ENCODE results near the gene HSCB. TPM values are rescaled to one million over a fixed set of nuclear protein-coding genes. Genes with fewer than 3 reads are reported as not detected.
"Not testable (repeated sequence)": the region's sequence is repeated elsewhere in the genome, so short reads cannot be mapped to it uniquely, and the experiment has no call there.

HSCB gene
- total RNA-seq, 4 donors from 2014 or later = 14.4 to 24.9 (median 16.3) TPM

- H3K9me3 ChIP-seq = no peaks in the 10 kb centered on the region
- no peaks in the 10 kb centered on the region for H3K27me3 ChIP-seq
- peaks cover 0 to 30% (median 18%) of the 10 kb centered on the region in 3 donors for H3K36me3 ChIP-seq
- H3K4me1 ChIP-seq = peaks cover 3 to 33% (median 7%) of the 10 kb centered on the region in 3 donors
- peak overlapping the region; percentile 68 to 100 (median 92) for H3K4me3 ChIP-seq
- peak overlapping the region; percentile 39 to 100 (median 73) for H3K27ac ChIP-seq
- intact Hi-C loops (cut with DNase I) = no loop called here
- 5 to 10% methylated on average over 10 to 18 of the region's 18 CpGs for WGBS, 2 donors
- no peak for DNase-seq
- TF ChIP-seq POLR2A (IDR thresholded peaks at IDR 0.05) (no peak), CTCF (IDR thresholded peaks at IDR 0.05) (peak in 1 of 6 experiments; percentile 13)
These were observed 547 bp upstream of the HSCB start for GRCh38 chr22:28741200-28741784.

- 2 to 4% methylated on average over 10 of the region's 10 CpGs for WGBS, 2 donors
- peak overlapping the region; percentile 68 to 100 (median 92) for H3K4me3 ChIP-seq
- TF ChIP-seq POLR2A (IDR thresholded peaks at IDR 0.05) (no peak), CTCF (IDR thresholded peaks at IDR 0.05) (no peak)
- peaks cover 3 to 33% (median 7%) of the 10 kb centered on the region in 3 donors for H3K4me1 ChIP-seq
- peak overlapping the region; percentile 92 to 100 (median 98) for H3K27ac ChIP-seq
- H3K27me3 ChIP-seq = no peaks in the 10 kb centered on the region
- no peak for DNase-seq
- intact Hi-C loops (cut with DNase I) = no loop called here
- H3K9me3 ChIP-seq = no peaks in the 10 kb centered on the region
- peaks cover 0 to 42% (median 23%) of the 10 kb centered on the region in 3 donors for H3K36me3 ChIP-seq
These were observed 723 bp downstream of the HSCB start for GRCh38 chr22:28742562-28742962.

- peaks cover 3 to 33% (median 7%) of the 10 kb centered on the region in 3 donors for H3K4me1 ChIP-seq
- intact Hi-C loops (cut with DNase I) = no loop called here
- no peak overlapping the region for H3K27ac ChIP-seq
- 91 to 94% methylated on average over 3 of the region's 3 CpGs for WGBS, 2 donors
- peaks cover 0 to 55% (median 23%) of the 10 kb centered on the region in 3 donors for H3K36me3 ChIP-seq
- no peak for DNase-seq
- H3K27me3 ChIP-seq = no peaks in the 10 kb centered on the region
- no peak overlapping the region for H3K4me3 ChIP-seq
- H3K9me3 ChIP-seq = no peaks in the 10 kb centered on the region
- TF ChIP-seq CTCF (IDR thresholded peaks at IDR 0.05) (no peak), POLR2A (IDR thresholded peaks at IDR 0.05) (no peak)
These were observed 2.0 kb downstream of the HSCB start for GRCh38 chr22:28743852-28744251.

- DNase-seq = no peak
- intact Hi-C loops (cut with DNase I) = no loop called here
- no peaks in the 10 kb centered on the region for H3K4me1 ChIP-seq
- H3K4me3 ChIP-seq = no peak overlapping the region
- H3K9me3 ChIP-seq = no peaks in the 10 kb centered on the region
- H3K27me3 ChIP-seq = no peaks in the 10 kb centered on the region
- peaks cover 0 to 68% (median 10%) of the 10 kb centered on the region in 3 donors for H3K36me3 ChIP-seq
- no peak overlapping the region for H3K27ac ChIP-seq
- no peak for TF ChIP-seq POLR2A (IDR thresholded peaks at IDR 0.05)
- TF ChIP-seq CTCF (IDR thresholded peaks at IDR 0.05) = no peak
- 55 to 67% methylated on average over 6 of the region's 6 CpGs for WGBS, 2 donors
These were observed 8.6 kb downstream of the HSCB start for GRCh38 chr22:28750471-28750881.

GRCh38 chr22:28754512-28754911 lies 12.7 kb downstream of the HSCB start:
- H3K27me3 ChIP-seq; intact Hi-C loops (cut with DNase I); H3K27ac ChIP-seq; H3K4me3 ChIP-seq; DNase-seq; H3K9me3 ChIP-seq; H3K4me1 ChIP-seq: not testable (repeated sequence)
- 88 to 93% methylated on average over 3 of the region's 3 CpGs for WGBS, 2 donors
- H3K36me3 ChIP-seq = peaks cover 0 to 30% (median 0%) of the 10 kb centered on the region in 3 donors
